HL-60 (cell line): ENCODE data around the gene CDH2.

ENCODE experiments used
- POLR2AphosphoS5 ChIP-seq: IDR thresholded peaks from 2 replicates; pipeline ENCODE4 v1.6.1; 2012; ENCODE audit warnings: low read depth
- TF ChIP-seq, protein P1 (sequence below): IDR thresholded peaks from one replicate; pipeline ENCODE4 v1.5.1; 2011; ENCODE audit warnings: low read length, control low read depth, inconsistent platforms; ENCODE audit not compliant: insufficient read depth

DNA sequence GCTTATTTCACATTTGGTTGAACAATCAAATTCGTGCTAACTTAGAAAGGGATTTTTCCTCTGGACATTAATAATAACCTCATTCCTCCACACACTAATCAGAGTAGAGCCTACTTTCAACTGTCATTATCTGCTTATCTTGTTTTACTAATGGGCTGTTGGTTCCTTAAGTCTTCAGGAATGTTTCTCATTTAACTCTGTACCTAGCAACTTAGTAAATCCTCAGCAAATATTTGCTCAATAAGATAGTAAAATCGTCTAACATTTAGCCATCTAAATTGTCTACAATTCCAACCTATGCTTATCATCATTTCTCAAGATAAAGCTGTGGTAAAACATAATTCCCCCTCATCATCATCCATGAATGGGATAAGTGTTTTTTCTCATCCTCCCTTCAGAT, 98.1 kb downstream of the CDH2 start:
- TF ChIP-seq, protein P1, sequence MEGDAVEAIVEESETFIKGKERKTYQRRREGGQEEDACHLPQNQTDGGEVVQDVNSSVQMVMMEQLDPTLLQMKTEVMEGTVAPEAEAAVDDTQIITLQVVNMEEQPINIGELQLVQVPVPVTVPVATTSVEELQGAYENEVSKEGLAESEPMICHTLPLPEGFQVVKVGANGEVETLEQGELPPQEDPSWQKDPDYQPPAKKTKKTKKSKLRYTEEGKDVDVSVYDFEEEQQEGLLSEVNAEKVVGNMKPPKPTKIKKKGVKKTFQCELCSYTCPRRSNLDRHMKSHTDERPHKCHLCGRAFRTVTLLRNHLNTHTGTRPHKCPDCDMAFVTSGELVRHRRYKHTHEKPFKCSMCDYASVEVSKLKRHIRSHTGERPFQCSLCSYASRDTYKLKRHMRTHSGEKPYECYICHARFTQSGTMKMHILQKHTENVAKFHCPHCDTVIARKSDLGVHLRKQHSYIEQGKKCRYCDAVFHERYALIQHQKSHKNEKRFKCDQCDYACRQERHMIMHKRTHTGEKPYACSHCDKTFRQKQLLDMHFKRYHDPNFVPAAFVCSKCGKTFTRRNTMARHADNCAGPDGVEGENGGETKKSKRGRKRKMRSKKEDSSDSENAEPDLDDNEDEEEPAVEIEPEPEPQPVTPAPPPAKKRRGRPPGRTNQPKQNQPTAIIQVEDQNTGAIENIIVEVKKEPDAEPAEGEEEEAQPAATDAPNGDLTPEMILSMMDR = no peak
- no peak for TF ChIP-seq POLR2AphosphoS5
